Progenitor cell of endocrine pancreas (in vitro differentiated cells): ENCODE results near the gene TMEM171. TPM values are rescaled to one million over a fixed set of nuclear protein-coding genes. Genes with fewer than 3 reads are reported as not detected.

Source experiments
- DNase-seq: peaks from one replicate; pipeline ENCODE4 v3.0.0; 2021; ENCODE audit warnings: low spot score; ENCODE audit not compliant: unreplicated experiment
- H3K27ac Mint-ChIP-seq: 2 replicates; pipeline ENCODE4 v1.8.0; 2021; ENCODE audit warnings: mild to moderate bottlenecking, moderate library complexity, mixed read lengths
- H3K27me3 Mint-ChIP-seq: 2 replicates; pipeline ENCODE4 v1.8.0; 2021; ENCODE audit warnings: mixed read lengths
- H3K36me3 Mint-ChIP-seq: 2 replicates; pipeline ENCODE4 v1.8.0; 2022; ENCODE audit warnings: mixed read lengths; ENCODE audit not compliant: insufficient read depth
- H3K4me1 Mint-ChIP-seq: 2 replicates; pipeline ENCODE4 v1.8.0; 2021; ENCODE audit warnings: low read depth, mixed read lengths
- H3K4me3 Mint-ChIP-seq: 2 replicates; pipeline ENCODE4 v1.8.0; 2021; ENCODE audit warnings: low read depth, mild to moderate bottlenecking, moderate library complexity, mixed read lengths
- H3K9me3 Mint-ChIP-seq: 2 replicates; pipeline ENCODE4 v1.8.0; 2021; ENCODE audit warnings: low read depth, mixed read lengths
- CTCF ChIP-seq: fragments of 200-600 bp; sonication (generic); IDR thresholded peaks from one replicate; pipeline ENCODE4 v1.5.0; 2021; ENCODE audit warnings: antibody characterized with exemption, mild to moderate bottlenecking; ENCODE audit not compliant: unreplicated experiment
- total RNA-seq: library from RNA; stranded (reverse); gene quantifications from 2 replicates; pipeline ENCODE4 v1.2.1, GENCODE V29; 2021

The TMEM171 gene
- total RNA-seq, 1 donor from 2014 or later, result 7.1 TPM

GRCh38 chr5:73140801-73141200, 20.4 kb downstream of the TMEM171 start:
- Mint-ChIP-seq H3K4me3 (no peak overlapping the region), H3K9me3 (no peaks in the 10 kb centered on the region), H3K27ac (no peak overlapping the region), H3K4me1 (no peaks in the 10 kb centered on the region), H3K27me3 (no peaks in the 10 kb centered on the region), H3K36me3 (no peaks in the 10 kb centered on the region)
- TF ChIP-seq CTCF, result no peak
- no peak for DNase-seq

GRCh38 chr5:73142035-73142434, 21.7 kb downstream of the TMEM171 start:
- DNase-seq, result no peak
- Mint-ChIP-seq H3K9me3 (no peaks in the 10 kb centered on the region), H3K36me3 (no peaks in the 10 kb centered on the region), H3K4me3 (no peak overlapping the region), H3K4me1 (no peaks in the 10 kb centered on the region), H3K27me3 (no peaks in the 10 kb centered on the region), H3K27ac (no peak overlapping the region)
- TF ChIP-seq CTCF, result no peak

- Mint-ChIP-seq H3K9me3 (no peaks in the 10 kb centered on the region), H3K27ac (no peak overlapping the region), H3K4me1 (no peaks in the 10 kb centered on the region), H3K4me3 (no peak overlapping the region), H3K27me3 (no peaks in the 10 kb centered on the region), H3K36me3 (no peaks in the 10 kb centered on the region)
- DNase-seq, result no peak
- no peak for TF ChIP-seq CTCF
These were observed 23.3 kb downstream of the TMEM171 start for GRCh38 chr5:73143716-73144115.

DNA sequence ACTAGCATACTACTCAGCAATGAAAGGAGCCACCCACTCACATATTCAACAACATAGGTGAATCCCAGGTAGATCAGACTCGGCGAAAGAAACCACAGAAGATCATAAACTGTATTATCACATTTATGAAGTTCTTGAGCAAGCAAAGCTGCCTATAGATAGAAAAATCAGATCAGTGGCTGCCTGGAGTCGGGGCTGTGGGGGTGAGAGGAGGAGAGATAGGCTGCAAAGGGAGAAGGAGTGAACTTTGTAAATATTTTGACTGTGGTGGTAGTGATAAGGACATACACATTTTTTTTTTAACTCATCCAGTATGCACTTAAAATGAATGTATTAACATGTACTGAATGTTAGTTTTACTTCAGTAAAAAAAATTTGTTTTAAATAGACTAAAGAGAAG, 29.2 kb downstream of the TMEM171 start:
- no peak for DNase-seq
- H3K36me3 Mint-ChIP-seq, result no peaks in the 10 kb centered on the region
- TF ChIP-seq CTCF, result no peak
- H3K4me1 Mint-ChIP-seq, result peaks cover 11% of the 10 kb centered on the region
- no peak overlapping the region for H3K27ac Mint-ChIP-seq
- no peaks in the 10 kb centered on the region for H3K9me3 Mint-ChIP-seq
- H3K27me3 Mint-ChIP-seq, result peaks cover 14% of the 10 kb centered on the region
- H3K4me3 Mint-ChIP-seq, result no peak overlapping the region

DNA sequence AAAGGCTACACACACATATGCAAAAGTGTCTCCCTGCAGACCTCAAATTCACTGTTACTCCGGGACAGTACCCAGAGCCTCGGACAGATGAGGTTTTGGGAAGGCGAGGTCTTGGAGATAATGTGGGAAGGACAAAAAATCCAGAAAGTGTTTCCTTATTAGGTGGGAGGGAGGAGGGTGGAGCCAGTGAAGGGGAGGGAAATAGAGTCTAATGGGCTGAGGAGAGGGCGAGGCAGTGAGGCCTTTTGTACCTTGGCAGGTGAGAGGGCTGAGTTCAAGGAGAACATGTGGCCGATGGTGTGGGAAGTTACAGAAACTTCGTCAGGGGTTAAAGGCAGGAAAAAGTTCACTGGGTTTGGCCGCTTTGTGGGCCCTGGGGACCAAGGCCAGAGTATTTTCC, 30.5 kb downstream of the TMEM171 start:
- Mint-ChIP-seq H3K27me3 (peaks cover 14% of the 10 kb centered on the region), H3K36me3 (no peaks in the 10 kb centered on the region), H3K4me1 (peaks cover 11% of the 10 kb centered on the region), H3K4me3 (no peak overlapping the region), H3K27ac (no peak overlapping the region), H3K9me3 (no peaks in the 10 kb centered on the region)
- no peak for DNase-seq
- no peak for TF ChIP-seq CTCF
